ENCODE measurements around the gene YBEY.

DNA sequence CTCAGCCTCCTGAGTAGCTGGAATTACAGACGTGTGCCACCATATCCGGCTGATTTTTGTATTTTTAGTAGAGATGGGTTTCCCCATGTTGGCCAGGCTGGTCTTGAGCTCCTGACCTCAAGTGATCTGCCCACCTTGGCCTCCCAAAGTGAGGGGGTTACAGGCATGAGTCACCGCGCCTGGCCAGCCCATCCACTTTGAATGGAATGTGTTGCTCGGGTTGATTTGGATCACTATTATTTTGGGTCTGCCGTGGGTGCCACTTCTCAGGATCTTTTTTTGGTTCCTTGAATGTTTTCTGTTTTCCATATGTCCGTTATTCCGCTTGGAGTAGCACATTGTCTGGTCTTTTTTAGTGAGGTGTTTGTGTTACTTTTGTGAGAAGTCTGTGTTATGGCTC lies 54.9 kb downstream of the YBEY start:
- TF ChIP-seq POLR2A (IDR thresholded peaks at IDR 0.05) = no peak
- TF ChIP-seq, protein P1, sequence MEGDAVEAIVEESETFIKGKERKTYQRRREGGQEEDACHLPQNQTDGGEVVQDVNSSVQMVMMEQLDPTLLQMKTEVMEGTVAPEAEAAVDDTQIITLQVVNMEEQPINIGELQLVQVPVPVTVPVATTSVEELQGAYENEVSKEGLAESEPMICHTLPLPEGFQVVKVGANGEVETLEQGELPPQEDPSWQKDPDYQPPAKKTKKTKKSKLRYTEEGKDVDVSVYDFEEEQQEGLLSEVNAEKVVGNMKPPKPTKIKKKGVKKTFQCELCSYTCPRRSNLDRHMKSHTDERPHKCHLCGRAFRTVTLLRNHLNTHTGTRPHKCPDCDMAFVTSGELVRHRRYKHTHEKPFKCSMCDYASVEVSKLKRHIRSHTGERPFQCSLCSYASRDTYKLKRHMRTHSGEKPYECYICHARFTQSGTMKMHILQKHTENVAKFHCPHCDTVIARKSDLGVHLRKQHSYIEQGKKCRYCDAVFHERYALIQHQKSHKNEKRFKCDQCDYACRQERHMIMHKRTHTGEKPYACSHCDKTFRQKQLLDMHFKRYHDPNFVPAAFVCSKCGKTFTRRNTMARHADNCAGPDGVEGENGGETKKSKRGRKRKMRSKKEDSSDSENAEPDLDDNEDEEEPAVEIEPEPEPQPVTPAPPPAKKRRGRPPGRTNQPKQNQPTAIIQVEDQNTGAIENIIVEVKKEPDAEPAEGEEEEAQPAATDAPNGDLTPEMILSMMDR (IDR thresholded peaks at IDR 0.05) = no peak

Data from Peyer's patch (tissue), 4 donors.